ENCODE measurements around the gene TLX2.

TLX2 gene

DNA sequence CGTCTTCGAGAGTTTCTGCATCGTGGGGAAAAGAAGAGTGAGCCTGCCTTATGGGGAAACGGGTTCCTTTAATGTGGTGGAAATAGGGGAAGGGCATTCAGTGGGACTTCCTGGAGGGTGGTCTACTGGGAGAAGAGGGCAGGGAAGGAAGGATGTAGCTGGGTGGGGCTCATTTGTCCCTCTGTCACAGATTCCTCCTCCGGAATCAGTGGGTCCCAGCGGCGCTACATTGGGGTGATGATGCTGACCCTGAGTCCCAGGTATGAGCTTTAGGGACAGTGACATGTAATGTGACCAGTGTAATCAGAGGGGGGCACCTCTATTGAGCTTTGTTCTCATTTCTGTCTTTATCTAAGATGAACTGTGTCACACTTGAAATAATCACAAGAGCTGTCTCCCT is 17.4 kb downstream of the TLX2 start:
- no peak for DNase-seq (ENCODE audit: low read depth in 2 of 2)

DNA sequence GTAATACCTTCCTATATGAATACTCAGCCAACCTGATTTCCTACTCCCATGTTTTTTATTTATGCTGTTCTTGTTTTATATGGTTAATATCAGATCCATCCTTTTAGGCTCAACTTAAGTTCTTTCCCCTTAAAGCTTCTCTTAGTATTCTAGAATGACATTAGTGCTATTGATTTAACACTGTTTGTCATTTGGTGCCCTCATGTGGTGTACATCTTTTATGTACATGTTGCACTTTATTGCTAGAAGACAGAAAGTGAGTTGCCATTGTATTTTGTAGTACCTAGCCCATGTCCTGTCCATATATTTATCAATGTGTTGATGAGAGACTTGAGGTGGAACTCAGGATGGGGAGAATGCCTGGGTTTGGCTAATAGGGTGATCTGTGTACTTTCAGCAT is 18.0 kb downstream of the TLX2 start:
- DNase-seq (ENCODE audit: low read depth in 2 of 2), result no peak

DNA sequence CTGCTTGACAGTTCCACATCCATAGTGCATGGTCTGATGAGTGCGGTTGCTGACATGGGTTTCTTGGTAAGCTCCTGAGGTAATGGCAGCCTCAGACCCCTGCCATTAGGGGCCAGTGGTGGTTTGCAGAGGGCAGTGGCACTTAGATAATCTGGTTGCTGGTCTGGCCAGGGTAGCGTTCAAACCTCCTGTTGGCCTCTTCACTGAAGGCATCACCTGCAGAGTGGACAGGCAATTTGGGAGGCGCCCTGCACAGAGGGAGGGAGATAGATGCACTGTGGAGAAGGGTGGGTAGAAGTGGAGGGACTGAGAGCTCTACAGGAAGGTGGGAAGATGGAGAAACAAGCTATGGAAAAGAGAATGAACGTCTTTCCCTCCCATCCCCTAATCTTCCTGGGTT is 19.2 kb downstream of the TLX2 start:
- no peak for DNase-seq (ENCODE audit: low read depth in 2 of 2)

DNA sequence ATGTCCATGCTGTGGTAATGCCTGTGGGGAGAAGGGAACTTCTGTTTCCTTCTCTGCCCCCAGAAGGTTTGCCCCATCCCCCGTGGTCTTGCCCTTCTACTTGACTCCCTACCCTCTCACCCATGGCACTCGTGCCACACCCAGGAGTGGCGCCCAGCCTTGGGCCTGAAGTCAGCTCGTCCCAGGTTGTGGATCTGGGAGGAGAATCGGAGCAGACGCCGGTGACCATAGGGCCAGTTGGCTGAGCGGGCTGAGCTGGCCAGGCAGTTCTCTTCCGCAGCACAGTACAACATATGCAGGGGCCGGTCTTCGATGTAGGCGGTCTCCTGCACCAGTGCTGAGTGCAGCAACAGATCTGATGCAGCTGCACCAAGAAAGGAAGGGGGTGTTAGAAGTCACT is 20.2 kb downstream of the TLX2 start:
- no peak for DNase-seq (ENCODE audit: low read depth in 2 of 2)

DNA sequence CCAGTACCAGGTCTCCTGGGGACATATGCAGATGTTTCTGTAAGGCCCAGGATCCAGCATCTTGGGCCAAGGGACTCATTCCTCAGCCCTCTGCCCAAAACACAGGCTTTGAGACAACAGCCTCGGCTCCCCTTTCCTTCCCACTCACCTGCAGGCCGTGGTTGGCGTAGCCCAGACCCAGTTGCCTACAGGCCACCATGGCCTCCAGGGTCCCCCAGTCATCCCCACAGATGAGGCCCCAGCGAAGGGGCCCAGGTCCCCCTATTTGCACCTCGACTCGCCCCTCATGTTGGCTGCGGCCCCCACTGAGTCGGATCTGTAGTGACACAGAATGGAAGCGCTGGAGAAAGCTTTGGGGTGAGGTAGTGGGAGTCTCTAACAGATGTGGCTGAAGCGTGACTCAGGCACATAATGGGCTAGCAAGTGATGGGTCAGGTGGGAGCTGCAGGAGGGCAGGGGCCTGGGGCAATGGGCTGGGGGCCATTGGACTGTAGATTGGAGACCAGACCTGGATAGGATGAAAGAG is 21.3 kb downstream of the TLX2 start:
- no peak for DNase-seq (ENCODE audit: low read depth in 2 of 2)

DNA sequence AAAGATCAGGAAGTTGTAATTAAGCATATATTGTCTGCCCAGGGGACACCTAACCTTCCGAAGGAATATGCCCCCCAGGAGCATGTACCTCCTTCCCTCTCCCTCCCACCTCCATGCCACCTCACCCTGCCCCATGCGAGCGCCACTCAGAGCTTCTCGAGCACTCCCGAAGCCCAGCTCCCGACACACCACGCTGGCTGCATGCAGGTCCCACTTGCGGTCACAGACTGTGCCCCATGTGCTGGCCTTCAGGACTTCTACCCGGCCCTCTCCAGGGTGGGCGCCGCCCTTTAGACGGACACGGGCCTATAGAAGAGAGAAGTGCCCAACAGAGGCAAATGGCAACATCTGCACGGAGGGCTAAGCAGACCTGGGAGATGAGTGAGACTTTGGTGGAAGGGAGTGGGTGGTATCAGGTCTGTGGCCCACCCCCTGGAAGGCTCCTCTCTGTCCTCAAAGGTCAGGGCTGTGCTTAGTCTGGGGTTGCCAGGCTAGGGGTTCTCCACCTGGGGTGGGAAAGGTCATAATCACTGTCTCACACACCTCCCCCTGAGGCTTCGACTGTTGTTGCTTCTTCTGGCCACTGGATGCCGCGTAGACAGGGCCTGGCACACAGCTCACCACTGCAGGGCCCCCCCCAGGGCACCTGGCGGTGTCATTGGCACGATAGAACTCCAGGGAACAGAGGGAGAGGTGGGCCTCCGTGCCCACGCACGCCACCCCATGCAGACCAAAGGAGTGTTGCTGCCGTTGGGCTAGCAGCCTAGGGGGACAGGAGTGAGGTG is 22.1 kb downstream of the TLX2 start:
- DNase-seq (ENCODE audit: low read depth in 2 of 2), result no peak

DNA sequence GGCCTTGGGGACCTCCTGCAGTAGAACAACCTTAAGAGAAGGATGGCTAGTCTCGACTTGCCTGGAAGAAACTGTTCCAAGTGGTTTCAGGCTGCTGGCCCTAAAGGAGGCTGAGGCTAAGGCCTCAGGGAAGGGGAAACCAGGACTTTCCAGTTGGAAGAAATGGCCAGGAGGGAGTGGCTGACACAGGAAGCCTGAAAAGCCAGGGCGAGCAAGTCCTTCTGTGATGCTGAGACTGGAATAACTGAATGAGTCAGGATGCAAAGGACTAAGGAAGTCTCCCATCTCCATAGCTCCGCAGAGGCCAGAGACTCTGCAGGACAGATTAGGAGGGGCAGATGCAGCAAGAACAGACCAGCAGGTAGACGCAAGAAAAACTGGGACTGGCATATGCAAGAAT is 22.9 kb downstream of the TLX2 start:
- DNase-seq (ENCODE audit: low read depth in 2 of 2), result no peak

DNA sequence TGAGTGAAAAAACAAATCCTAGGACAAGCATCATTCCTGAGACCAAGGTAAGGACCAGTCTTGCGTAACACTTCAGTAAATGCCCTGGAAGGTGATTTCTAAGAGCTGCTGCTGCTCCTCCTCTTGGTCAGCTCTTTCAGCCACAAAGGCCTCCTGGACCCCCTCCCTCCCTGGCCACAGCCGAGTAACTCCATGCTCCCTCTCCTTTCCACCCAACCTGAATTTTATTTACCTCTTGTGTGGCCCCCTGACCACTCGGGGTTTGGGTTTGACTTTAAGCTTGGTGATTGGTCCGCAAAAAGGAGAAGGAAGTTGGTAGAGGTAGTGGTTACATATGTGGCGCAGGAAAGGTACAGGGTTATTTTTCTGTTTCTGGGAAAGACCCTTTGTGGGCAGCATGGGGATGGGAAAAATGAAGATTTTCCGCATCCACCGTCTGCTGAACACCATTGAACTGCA is 24.7 kb downstream of the TLX2 start:
- no peak for DNase-seq (ENCODE audit: low read depth in 2 of 2)

DNA sequence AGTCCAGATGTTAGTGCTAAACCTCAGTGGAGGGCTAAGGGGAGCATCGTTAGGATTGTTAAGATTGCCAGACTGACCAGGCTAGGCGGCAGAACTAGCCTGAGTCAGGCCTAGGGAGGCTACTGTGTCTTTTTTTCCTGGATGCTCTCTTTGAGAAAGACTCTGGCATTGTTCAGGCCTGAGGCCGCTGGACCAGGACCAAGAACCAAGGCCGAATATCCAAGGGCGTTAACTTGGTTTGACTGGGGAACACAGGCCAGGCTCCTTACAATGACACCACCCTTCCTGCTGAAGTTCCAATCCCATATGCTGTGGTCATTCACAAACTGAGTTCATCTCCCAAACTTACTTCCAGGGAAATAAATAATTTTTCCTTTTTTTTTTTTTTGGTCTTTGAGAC is 26.0 kb downstream of the TLX2 start:
- no peak for DNase-seq (ENCODE audit: low read depth in 2 of 2)

DNA sequence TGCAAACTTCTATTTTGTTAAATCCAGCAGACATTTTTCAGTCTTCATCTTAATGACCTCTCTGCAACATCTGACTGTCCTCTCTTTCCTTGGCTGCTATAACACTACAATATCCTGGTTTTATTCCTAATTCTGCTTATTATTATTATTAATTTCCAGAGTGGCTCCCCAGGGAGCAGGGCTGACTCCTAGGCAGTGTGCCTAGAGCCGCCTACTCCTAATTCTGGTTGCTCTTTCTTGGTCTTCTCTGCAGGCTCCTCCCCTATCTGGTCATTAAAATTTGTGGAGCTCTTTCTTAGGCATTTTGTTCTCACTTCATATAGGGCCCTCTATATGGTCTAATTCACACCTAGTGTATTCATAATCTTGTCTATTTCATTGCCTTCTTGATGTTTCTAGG is 28.7 kb downstream of the TLX2 start:
- DNase-seq (ENCODE audit: low read depth in 2 of 2), result no peak

DNA sequence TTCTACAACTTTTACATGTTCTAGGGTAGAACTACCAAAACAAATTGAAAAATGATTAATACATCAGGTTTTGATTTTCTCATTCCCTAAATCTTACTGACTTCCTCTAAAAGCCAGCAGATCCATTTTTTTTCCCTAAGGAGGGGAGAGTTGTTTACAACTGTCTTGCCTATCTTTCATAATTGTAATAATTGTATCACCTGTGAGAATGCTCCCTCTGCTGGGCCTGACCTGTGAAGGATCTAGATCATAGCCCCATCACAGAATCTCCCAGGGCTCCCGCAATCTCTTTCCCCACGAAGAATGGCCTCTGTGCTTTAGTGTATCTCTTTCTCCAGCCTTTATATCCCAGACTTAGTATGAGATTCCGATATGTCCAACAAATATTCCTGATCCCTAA is 30.4 kb downstream of the TLX2 start:
- no peak for DNase-seq (ENCODE audit: low read depth in 2 of 2)

DNA sequence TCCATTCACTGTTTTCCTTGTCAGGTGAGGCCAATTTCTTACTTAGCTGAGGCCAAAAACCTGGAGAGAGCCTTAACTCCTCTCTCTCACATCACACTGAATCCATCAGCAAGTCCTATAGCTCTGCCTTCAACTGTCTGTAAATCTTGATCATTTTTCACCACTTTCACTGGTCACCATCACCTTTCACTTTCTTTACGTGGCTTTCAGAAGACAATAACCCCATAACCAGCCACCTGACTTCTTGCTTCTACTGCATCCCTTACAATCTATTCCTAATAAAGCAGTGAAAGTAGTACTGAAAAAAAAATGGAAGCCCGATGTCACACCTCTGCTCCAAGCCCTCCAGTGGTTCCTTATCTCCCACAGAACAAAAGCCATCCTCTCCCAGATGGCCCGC is 31.8 kb downstream of the TLX2 start:
- no peak for DNase-seq (ENCODE audit: low read depth in 2 of 2)

DNA sequence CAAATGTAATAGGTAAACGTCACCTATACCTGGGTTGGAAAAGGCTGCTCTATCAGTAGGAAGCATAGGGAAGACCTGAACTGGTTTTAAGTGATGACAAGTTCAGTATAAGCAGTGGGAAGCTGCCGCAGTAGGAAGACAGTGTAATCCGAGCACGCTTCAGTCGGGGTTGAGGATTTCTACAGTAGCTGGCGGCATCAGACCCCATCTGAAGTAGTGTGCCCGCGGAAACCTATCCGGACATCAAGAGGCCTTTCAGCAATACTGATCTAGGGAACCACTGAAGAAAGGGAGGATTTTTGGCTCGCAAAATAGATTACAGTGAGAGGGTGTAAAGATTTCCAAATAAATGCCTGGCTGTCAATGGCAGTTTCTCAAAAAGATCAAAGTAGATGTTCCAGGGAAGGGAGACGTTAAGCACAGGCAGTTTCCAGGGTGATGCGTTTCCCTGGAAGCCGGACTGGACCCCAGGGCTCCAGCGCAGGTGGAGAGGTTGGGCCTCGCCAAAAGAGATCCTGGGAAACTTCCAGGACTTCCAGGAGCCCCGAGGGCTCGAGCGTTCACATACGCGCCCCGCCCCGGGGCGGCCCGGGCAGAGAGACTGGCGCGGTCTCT is 34.1 kb downstream of the TLX2 start:
- no peak for DNase-seq (ENCODE audit: low read depth in 2 of 2)

DNA sequence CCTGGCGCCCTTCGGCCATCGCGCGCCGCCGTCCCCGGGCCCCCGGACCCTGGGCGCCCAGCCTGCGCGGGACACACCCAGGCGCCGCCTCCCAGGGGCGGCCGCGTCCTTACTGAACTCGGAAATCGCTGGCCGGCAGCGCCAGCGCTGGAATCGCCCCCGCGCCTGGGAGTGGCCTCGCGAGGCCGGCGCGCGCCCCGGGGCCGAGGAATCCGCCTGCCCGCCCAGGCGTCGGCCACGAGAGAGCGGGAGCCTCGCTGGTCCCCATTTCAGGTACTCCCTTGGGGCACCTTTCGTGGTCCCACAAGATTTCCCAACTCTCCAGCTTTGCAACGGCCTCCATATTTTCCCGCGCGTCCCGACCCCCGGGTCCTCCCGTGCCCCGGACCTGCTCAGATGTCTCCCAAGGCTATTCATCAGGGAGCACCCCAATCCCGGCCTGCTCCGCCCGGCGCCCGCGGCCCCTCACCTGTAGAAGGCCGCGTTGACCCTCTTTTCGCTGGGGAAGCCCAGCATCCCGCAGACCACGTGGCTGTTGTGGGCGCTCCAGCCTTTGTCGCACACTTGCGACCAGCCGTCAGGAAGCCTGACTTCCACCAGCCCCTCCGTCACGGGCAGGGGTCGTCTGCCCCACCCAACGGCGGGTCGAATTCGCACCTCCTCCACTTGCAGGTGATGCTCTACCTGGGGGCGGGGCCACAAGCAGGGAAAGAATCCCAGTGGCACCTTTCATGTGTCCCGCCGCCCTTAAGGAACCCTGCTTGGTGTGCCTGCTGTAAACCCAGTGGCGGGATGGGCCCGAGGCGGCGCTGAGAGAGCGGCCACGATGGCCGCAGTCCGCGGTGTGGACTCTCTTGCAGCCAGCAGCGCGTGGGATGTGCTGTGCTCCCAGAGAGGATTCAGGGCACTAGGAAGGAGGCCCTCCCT is 34.9 kb downstream of the TLX2 start:
- DNase-seq (ENCODE audit: low read depth in 2 of 2), result no peak

DNA sequence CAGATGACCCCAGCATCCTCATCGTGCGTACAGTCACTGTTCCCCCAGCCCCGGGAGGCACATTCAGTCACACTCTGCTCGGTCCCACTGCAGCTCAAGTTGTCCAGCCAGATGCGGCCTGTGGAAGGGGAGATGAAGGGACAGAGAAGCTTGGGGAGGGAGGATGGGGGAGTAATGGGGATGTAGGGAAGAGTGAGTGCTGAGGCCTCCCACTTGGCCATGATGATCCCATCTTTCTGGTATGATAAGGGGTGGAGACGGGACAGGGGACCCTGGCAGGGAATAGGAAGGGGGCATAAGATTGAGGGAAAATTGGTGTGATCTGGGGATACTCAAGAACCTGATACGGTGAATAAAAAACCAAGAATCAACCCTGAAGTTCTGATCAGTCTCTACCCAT is 36.0 kb downstream of the TLX2 start:
- DNase-seq (ENCODE audit: low read depth in 2 of 2), result no peak

DNA sequence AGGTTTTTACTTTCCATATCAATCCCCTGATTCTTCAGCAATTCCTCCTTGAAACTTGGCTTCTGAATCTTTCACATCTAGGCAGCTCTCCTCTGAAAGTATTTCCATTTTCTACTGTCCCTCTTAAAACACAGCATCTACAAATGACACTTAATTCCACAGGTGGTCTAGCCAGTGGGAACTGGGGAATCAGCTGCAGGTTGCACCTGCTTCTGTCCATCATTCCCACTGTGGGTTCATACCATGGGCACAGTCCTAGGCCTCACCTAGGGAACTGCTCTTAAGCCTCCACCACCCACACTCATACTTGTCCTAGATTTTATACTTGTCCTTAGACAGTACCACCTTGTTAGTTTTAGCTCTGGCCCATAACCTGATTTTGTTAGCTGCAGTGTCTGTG is 37.3 kb downstream of the TLX2 start:
- no peak for DNase-seq (ENCODE audit: low read depth in 2 of 2)

DNA sequence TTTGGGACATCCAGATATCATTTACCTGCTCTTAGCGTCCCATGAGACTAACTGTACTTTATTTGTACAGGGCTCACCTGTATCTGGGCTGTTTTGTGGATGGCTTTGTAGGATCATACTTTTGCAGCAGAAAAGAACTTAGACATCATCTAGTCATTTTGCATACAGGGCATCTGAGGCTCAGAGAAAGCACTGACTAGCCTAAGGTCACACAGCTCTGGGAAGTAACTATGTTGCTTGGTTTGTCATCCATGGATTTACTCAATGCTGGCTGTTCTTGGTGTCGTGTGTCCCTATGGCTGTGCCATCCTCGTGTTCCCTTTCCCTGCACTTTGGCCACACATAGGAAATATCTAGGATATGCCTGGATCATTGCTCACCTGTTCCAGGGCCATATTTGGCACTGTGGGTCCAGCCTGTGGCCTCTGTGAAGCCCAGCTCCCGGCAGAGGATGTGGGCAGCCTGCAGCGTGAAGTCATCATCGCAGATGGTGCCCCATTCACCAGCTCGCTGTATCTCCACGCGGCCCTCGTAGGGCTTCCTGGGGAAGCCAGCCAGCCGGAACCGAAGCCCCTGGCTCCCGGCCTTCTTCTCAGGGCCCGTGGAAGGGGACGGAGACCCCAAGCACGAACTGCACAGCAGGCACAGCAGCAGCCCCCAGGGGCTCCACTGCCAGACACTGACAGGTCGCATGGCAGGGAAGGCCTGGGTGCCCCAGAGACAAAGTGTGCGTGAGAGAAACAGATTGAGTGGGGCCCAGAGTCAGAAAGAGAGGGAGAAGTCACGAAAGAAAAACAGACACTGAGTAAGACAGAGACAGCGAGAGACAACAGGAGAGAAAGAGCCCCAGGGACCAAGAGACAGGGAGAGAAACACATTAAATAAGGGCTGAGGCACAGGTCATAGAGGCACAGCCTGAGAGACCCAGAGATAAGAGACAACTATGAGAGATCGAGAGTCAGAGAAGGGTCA is 38.0 kb downstream of the TLX2 start:
- DNase-seq (ENCODE audit: low read depth in 2 of 2), result no peak

DNA sequence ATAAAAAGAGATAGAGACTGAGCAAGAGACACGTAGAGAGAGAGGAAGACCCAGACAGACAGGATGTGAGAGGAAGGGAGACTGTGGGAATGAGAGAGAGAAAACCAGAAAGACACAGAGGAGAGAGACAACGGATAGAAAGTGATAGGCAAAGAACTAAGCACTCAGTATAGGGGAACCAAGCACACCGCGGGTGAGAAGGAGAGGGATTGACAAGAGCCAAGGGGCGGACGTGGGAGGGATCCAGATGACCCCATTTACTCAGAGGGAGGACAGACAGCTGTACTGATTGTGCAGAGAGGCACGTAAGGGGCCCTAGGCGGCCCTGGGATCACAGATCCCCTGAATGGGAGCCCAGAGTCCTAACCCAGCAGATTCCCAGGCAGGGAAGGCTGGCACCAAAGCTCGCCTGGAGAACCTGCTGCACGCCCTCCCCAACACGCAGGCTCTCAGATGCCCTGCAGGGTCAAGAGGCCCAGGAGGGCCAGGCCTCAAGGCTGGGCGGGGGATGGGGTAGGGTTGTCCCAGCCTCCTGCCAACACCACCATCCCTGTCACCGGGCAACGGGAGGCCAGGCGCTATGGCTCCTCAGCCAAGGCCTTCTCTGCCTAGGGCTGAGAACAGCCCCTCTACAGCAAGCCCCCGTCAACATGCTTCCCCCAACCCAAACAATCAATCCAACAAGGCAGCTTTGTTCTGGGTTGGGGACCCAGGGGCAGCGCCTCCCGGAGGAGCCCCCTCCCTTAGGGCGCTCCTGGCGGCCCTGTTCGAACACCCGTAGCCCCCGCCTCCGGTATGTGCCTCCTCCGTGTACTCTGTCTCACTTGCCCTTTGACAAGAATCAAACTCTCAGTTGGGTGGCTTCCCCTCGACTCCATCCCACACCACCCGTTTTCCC is 38.9 kb downstream of the TLX2 start:
- DNase-seq (ENCODE audit: low read depth in 2 of 2), result no peak

DNA sequence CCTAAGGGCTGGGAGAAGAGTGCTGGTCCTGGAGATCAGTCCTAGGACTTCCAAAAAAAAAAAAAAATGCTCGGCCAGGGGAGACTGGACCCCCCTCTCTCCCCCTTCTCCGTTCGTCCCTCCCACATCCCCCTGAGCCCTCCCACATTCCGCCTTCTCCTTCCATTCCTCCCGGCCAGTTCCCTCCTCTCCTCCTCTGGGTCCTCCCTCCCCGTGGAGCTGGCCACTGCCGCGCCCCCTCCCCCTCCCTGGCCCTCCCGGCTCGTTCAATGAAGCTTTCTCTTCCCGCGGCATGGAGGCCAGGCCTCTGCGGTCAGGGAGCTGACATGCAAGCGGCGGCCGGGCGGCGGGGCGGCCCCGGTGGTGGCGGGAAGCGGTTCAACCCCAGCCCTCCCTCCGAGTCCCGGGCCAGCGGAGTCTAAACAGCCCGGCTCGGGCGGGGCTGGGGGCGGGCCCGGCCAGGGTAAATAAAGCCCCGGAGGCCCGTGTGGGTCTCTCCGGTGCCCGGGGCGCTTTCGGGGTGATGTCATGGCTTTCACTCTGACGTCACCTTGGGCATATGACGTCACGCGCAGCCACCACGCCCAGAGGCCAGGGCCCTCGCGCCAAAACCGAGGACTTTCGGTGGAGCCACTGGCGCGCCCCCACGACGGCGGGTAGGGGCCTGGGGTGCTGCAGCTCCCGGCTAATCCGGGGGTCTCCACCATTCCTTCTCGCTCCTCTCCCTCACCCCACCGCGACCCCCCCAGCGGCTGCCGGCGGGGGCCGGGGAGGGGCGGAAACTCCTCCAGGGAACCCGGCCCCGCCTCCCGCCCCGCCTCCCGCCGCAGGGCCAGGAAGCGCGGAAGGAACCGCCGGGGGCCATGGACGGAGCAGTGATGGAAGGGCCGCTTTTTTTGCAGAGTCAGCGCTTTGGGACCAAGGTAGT is 39.9 kb downstream of the TLX2 start, which contains the start of the genes DOK1 and LOXL3:
DOK1 (plus strand) TSS at position 829 of the 928 bp plus-strand sequence; CDS start at position 864, 35 bp downstream.
LOXL3 (minus strand) TSS at position 51 of the 928 bp plus-strand sequence. CDS start 1,308 bp downstream, outside the sequence.
- DNase-seq (ENCODE audit: low read depth in 2 of 2), result peak; percentile 75 to 80

Data from stimulated activated CD8-positive, alpha-beta memory T cell treated with anti-CD3 and anti-CD28 coated beads, Interleukin-2, amount 100 ng/mL, for 48 hours (primary cell).